Activated naive CD8-positive, alpha-beta T cell treated with anti-CD3 and anti-CD28 coated beads, Interleukin-2, amount 50 U/mL, for 16 hours (primary cell): ENCODE data around the gene VCAN.
"Not testable (repeated sequence)": the region's sequence is repeated elsewhere in the genome, so short reads cannot be mapped to it uniquely, and the experiment has no call there.

Experiments used
- DNase-seq: peaks from one replicate; pipeline ENCODE4 v3.0.0-alpha.2; 2020; ENCODE audit warnings: low read depth, low spot score

Gene VCAN

DNA sequence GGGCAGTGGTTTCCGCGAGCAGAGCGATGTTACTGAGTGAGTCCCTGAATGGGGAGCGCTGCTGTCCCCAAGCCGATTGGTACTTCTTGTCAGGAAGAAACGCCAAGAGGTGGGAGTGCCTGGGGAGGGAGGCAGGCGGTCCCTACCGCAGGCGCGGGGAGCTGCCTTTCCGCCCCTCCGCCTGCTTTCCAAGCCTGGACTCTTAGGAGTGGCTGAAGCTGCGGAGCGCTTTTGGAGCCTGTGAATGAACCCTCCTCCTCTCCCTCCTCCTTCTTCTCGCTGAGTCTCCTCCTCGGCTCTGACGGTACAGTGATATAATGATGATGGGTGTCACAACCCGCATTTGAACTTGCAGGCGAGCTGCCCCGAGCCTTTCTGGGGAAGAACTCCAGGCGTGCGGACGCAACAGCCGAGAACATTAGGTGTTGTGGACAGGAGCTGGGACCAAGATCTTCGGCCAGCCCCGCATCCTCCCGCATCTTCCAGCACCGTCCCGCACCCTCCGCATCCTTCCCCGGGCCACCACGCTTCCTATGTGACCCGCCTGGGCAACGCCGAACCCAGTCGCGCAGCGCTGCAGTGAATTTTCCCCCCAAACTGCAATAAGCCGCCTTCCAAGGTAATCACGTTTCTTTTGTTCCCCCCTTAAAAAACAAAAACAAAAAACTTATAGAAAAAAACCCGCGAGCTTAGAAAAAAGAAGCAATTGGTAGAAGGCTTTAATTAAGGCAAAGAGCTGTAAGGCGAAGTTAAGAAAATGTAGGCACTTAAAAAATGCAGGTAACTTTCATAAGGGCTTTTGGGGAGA, at the start of gene VCAN:
VCAN (plus strand) TSS at position 340 of the 808 bp plus-strand sequence. CDS start 11,775 bp downstream, outside the sequence.
- DNase-seq, result no peak

GRCh38 chr5:83422284-83422683, 49.3 kb upstream of the VCAN start:
- no peak for DNase-seq

GRCh38 chr5:83426855-83427254, 44.7 kb upstream of the VCAN start:
- no peak for DNase-seq

DNA sequence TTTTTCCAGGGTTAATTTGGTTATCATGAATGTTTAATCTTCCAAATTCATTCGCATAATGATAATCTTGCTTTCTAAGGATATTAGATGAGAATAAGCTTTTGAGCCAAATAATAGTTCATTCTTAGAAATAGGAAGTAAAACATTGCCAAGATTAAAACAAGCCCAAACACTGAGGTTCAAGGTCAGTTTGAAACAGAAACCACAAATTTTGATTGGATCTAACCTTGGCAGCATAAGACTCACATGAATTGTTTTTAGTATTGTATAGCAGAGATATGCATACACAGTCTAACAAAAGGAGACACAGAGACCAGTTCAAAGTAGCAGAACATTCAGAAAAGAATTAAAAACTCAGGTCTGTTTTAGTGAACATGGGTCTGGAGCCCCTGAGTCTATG, 43.4 kb upstream of the VCAN start:
- DNase-seq, result no peak

GRCh38 chr5:83428890-83429289, 42.7 kb upstream of the VCAN start:
- no peak for DNase-seq

GRCh38 chr5:83430130-83431010, 41.2 kb upstream of the VCAN start:
- DNase-seq, result peak; percentile 4

DNA sequence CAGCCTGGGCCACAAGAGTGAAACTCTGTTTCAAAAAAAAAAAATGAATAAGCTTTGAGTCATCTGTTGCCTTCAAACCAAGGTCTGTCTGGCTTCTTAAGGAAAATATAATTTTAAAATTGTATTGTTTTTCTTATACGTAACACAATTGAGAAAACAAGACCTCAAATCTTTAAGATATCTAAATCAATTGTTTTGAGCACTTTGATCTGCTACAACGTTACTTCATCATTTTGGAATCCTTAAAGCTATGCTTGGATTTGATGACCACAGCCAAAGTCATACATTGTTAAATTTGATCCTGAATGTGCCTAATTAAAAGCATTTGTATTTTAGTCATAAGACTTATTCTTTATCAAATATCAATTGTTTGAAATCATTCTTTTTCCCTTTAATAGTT, 37.7 kb upstream of the VCAN start:
- DNase-seq, result no peak

GRCh38 chr5:83434946-83435345, 36.6 kb upstream of the VCAN start:
- DNase-seq, result no peak

DNA sequence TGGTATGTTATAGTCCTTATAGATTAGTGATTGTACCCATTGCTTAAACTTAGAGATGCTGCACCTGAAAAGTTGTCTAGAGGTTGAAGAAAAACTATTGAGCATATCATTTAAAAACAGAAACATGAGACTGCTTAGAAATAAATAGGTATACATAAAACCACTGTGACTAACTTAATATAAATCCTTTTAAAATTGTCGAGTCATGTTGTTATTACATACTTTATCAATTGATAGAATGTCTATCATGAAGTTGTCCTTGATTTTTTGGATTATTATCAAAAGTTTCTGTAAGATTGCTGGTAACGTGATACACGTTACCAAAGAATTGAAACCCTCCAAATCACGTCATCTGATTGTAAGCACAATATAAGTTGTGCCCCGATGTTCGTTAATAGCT, 35.3 kb upstream of the VCAN start:
- no peak for DNase-seq

DNA sequence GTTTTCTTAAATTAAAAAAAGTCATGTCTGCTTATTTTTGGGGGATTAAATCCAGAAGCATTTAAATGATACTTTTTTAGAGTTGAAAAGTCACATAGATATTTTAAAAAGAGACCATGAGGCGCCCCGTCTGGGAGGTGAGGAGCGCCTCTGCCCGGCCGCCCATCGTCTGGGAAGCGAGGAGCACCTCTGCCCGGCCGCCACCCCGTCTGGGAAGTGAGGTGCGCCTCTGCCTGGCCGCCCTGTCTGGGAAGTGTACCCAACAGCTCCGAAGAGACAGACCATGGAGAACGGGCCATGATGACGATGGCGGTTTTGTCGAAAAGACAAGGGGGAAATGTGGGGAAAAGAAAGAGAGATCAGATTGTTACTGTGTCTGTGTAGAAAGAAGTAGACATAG, 33.8 kb upstream of the VCAN start:
- DNase-seq, result not testable (repeated sequence)

DNA sequence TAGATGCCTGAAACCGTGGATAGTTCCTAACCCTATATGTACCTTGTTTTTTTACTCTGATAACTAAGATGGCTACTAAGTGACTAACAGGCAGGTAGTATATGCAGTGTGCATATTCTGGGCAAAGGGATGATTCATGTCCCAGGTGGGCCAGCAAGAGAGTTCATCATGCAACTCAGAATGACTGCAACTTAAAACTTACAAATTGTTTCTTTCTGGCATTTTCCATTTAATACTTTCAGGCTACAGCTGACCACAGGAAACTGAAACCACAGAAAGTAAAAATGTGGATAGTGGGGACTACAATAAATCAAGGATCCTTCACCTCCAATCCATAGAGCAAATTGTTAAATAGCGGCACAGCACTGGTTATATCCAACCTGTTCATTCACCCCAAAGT, 30.7 kb upstream of the VCAN start:
- DNase-seq, result no peak

- no peak for DNase-seq
These were observed 29.8 kb upstream of the VCAN start for GRCh38 chr5:83441747-83442146.

DNA sequence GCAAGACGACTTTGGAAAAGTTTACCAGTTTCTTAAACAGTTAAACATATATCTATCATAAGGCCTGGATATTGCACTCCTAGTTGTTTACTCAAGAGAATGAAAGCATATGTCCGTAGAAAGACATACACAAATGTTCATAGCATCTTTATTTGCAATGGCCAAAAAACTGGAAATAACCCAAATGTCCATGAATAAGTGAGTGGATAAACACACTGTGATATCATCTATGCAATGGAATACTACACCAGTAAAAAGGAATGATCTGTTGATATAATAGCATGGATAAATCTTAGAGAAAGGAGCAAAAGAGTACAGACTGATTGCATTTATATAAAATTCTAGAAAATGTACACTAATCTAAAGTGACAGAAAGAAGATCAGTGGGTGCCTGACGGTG, 28.0 kb upstream of the VCAN start:
- DNase-seq, result no peak

DNA sequence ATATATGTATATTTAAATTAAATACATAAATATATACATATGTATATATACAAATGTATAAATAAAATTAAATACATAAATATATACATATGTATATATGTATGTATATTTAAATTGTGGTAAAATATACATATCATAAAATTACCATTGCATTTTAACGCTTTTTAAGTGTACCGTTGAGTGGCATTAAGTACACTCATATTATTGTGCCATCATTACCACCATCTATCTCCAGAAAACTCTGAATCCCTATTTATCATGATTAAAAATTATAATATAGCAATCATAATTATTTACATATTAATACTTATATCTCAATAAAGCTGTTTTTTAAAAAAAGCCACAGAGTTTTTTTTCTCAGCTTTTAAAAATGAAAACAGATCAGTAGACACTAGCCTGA, 27.1 kb upstream of the VCAN start:
- no peak for DNase-seq

GRCh38 chr5:83446253-83446947, 25.1 kb upstream of the VCAN start:
- DNase-seq, result no peak

DNA sequence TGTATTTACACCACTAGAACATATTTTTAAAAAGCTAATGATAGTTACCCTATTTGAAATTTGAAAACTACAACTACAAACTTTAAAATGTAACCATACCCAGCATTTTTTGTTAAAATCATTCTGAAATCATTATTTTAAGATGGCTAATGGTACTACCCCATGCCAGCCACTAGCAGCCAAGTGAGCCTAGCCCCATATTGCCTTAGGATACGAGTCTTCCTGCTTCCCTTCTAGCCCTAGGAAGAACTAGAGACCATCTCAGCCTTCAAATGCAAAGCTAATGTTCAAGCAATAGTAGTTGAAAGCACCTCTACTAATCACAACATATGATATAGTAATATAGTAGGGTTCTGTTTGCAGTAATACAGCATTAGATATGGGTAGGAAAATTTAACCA, 24.0 kb upstream of the VCAN start:
- DNase-seq, result no peak

DNA sequence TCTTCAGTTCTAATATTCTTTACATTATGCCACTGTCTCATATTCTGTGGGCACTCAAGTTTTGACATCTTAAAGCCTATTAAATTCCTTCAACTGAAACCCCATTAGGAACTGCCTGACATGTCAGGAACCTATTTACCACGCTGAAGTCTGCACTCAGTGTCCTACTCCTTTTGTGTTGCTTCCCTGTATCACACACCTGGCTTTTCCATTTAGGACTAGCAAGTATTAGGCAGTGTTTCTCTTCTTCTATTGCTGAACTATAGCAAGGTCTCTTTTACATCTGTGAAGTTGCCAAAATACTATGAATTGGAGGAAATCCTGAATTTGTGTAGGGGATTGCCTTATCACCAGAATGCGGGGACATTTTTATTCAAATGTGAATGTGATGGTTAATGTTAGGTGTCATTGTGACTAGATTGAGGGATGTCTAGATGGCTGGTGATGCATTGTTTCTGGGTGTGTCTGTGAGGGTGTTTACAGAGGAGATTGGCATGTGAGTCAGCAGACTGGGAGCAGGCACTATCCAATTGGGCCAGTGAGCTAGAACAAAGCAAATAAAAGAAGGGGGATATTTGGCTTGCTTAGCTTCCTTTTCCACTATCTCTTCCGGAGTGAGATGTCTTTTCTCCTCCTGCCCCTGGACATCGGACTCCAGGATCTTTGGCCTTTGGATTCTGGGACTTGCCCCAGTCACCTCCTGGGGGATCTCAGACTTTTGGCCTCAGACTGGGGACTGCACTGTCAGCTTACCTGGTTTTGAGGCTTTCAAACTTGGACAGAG, 21.2 kb upstream of the VCAN start:
- no peak for DNase-seq

GRCh38 chr5:83450967-83451248, 20.6 kb upstream of the VCAN start:
- DNase-seq, result no peak

DNA sequence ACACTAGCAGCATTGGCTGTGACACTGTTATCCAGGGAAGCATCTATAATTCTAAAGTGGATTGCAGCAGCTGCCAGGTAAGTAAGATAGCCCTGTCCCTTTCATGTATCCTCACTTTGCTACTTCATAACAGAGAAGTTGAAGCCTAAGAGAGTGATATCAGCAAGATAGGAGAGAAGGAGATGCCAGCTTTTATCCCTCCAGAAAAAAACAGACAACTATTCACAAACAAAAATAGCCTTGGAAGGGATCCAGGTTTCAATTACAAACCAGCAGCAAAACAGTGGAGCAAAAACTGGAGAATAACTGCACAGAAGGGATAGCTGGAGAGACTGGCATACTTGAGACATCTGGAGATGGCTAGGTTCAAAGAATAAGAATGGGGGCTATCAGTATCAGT, 19.6 kb upstream of the VCAN start:
- DNase-seq, result no peak

DNA sequence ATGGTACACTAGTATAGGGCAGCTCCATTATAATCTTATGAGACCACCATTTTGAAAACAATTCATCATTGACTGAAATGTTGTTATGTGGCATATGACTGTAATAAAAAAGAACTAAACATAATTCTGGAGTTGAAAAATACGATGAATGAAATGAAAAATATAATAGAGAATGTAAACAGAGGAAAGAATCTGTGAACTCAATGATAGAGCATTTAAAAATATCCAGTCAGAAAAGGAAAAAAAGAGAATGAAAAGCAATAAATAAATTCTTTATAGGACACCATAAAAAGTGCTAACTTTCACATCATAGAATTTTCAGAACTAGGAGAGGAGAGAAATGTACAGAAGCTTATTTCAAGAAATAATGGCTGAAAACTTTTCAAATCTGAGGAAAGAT, 17.6 kb upstream of the VCAN start:
- no peak for DNase-seq

DNA sequence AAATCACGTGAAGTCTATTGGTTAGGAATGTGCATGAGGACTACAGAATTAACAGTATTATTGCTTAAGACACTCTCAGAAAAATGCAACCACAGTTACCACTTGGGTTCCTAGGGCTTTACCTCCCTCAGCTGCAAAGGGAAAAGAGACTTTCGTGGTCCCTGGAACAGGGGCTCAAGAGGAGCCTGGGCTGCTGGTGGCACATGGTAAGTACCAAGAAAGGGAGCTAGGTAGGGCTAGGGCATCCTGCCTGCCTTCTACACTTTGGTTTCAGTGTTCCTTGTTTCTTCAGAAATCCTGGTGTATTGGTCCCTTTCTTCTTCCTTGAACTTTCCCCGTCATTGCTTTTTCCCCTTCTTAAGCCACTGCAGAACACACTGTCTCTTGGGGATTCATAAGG, 7.3 kb upstream of the VCAN start:
- DNase-seq, result no peak
